PC-3 (cell line): ENCODE data around the gene STEAP1B.

Experiments used
- EZH2phosphoT487 ChIP-seq: fragments of 300-600 bp; sonication (generic); IDR thresholded peaks from 2 replicates; pipeline ENCODE4 v1.6.1; 2018; ENCODE audit warnings: mild to moderate bottlenecking, antibody characterized with exemption, low read length, borderline replicate concordance
- TF ChIP-seq, protein P1 (sequence below): fragments of 300-600 bp; sonication (generic); conservative IDR thresholded peaks from 2 replicates; pipeline ENCODE4 v1.5.1; 2017; ENCODE audit warnings: antibody characterized with exemption, low read depth, mild to moderate bottlenecking, low read length

DNA sequence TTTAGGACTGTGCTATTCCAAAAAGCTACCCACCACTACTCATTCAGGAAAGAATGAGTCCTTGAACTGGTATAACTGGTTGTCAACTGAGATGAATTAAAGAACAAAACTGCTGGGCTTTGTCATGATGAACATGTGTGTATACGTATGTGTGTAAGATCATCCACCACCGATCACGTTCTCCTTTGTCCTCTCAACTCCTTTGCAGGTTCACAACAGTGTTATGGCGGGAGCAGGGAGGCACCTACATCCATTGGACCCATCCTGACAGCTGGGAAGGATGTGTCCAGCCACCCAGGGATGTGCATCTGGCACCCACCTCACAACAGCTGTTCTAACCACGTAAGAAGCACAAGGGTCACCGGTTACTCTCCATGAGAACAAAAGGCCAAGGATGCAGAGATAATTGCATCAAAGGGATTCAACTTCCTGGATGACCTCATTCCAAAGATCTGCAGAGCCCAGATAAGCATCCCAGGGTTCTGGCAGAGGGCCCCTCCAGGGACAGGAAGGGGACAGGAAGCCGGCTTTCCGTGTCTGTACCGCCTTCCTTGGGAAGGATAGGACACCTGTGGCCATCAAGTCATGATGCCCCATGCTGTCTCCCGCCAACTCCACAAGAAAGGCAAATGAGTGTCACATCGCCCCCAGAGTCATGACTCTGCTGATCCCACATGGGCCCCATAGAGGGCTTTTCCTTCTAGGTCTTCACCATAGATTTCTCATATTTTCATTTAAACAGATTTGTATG is 66.1 kb downstream of the STEAP1B start:
- TF ChIP-seq, protein P1, sequence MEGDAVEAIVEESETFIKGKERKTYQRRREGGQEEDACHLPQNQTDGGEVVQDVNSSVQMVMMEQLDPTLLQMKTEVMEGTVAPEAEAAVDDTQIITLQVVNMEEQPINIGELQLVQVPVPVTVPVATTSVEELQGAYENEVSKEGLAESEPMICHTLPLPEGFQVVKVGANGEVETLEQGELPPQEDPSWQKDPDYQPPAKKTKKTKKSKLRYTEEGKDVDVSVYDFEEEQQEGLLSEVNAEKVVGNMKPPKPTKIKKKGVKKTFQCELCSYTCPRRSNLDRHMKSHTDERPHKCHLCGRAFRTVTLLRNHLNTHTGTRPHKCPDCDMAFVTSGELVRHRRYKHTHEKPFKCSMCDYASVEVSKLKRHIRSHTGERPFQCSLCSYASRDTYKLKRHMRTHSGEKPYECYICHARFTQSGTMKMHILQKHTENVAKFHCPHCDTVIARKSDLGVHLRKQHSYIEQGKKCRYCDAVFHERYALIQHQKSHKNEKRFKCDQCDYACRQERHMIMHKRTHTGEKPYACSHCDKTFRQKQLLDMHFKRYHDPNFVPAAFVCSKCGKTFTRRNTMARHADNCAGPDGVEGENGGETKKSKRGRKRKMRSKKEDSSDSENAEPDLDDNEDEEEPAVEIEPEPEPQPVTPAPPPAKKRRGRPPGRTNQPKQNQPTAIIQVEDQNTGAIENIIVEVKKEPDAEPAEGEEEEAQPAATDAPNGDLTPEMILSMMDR = no peak
- no peak for TF ChIP-seq EZH2phosphoT487
